Endothelial cell of umbilical vein (primary cell): ENCODE data around the gene SCAMP4. TPM values are rescaled to one million over a fixed set of nuclear protein-coding genes. Genes with fewer than 3 reads are reported as not detected.

Experiments
- BruUV-seq: library from RNA; stranded (reverse); fragments of 400-500 nt; replicated peaks from 2 replicates; lab custom pipeline; 2021; lab: Mats Ljungman, UMichigan
- CTCF ChIA-PET: fragments of 300-600, 350-600 bp; sonication (Branson Sonifier 250); formaldehyde crosslinking; loops from one replicate; lab custom pipeline; 2021; ENCODE audit warnings: antibody characterized with exemption, inconsistent platforms; lab: Charles Lee
- POLR2A ChIA-PET: fragments of 300-600, 350-600 bp; sonication (Branson Sonifier 250); formaldehyde crosslinking; loops from one replicate; lab custom pipeline; 2021; ENCODE audit warnings: antibody characterized with exemption, inconsistent platforms; lab: Charles Lee
- DNase-seq: peaks from one replicate; pipeline ENCODE4 v3.0.0-alpha.2; 2011; ENCODE audit warnings: low read depth, low spot score
- FAIRE-seq: peaks from 2 replicates; lab custom pipeline; 2011; peaks lifted over from hg19 to GRCh38; lab: Jason Lieb, UNC
- H2AFZ ChIP-seq: 2 replicates; pipeline ENCODE4 v1.6.0; 2012; ENCODE audit warnings: low read depth, low read length, control low read depth, inconsistent platforms
- H3K27ac ChIP-seq: 2 replicates; pipeline ENCODE4 v1.5.1; 2011; ENCODE audit warnings: low read depth, mild to moderate bottlenecking, control low read depth, low read length, moderate library complexity; ENCODE audit not compliant: insufficient read depth
- H3K27me3 ChIP-seq, 2 experiments: 2 replicates each; pipeline versions ENCODE4 v1.6.0 to v1.6.1; 2011; ENCODE audit warnings: low read length in 2 of 2, mixed read lengths in 1 of 2; ENCODE audit not compliant: control insufficient read depth in 2 of 2, insufficient read depth in 2 of 2
- H3K36me3 ChIP-seq, 2 experiments: 2 replicates in 1 of 2; 3 replicates in 1 of 2; pipeline ENCODE4 v1.5.1; 2011; ENCODE audit warnings: low read length in 2 of 2, mild to moderate bottlenecking in 1 of 2, moderate library complexity in 1 of 2; ENCODE audit not compliant: control insufficient read depth in 2 of 2, insufficient read depth in 2 of 2; ENCODE audit errors: extremely low read depth in 1 of 2
- H3K4me1 ChIP-seq: 3 replicates; pipeline ENCODE4 v1.5.1; 2011; ENCODE audit warnings: mild to moderate bottlenecking, low read length; ENCODE audit not compliant: control insufficient read depth, insufficient read depth; ENCODE audit errors: extremely low read depth
- H3K4me2 ChIP-seq: 2 replicates; pipeline ENCODE4 v1.6.1; 2011; ENCODE audit warnings: low read length, control low read depth, mixed read lengths; ENCODE audit not compliant: insufficient read depth
- H3K4me3 ChIP-seq, 3 experiments: fragments of 200-600 bp in 1 of 3; sonication (generic), shearing (Covaris generic) in 1 of 3; replicated peaks in 1 of 3; 2 replicates each; pipeline ENCODE4 v1.5.1; 2011 to 2016; ENCODE audit warnings: control low read depth in 3 of 3, low read length in 3 of 3, mild to moderate bottlenecking in 2 of 3, inconsistent platforms in 1 of 3, low read depth in 1 of 3, moderate library complexity in 1 of 3; ENCODE audit not compliant: insufficient read depth in 1 of 3
- H3K79me2 ChIP-seq: 2 replicates; pipeline ENCODE4 v1.6.0; 2012; ENCODE audit warnings: low read length, inconsistent platforms; ENCODE audit not compliant: control insufficient read depth, insufficient read depth
- H3K9ac ChIP-seq: replicated peaks from 2 replicates; pipeline ENCODE3; 2011; ENCODE audit warnings: low read length, control low read depth; ENCODE audit not compliant: insufficient read depth; ENCODE audit errors: extremely low read depth
- H3K9me1 ChIP-seq: replicated peaks from 3 replicates; pipeline ENCODE4 v1.6.0; 2011; ENCODE audit warnings: mild to moderate bottlenecking, low read length; ENCODE audit not compliant: control insufficient read depth, insufficient read depth; ENCODE audit errors: extremely low read depth
- H3K9me3 ChIP-seq: replicated peaks from 2 replicates; pipeline ENCODE4 v1.5.1; 2012; ENCODE audit warnings: low read length, inconsistent platforms; ENCODE audit not compliant: control insufficient read depth, insufficient read depth
- H4K20me1 ChIP-seq: replicated peaks from 2 replicates; pipeline ENCODE3; 2011; ENCODE audit warnings: mild to moderate bottlenecking, low read length; ENCODE audit not compliant: control insufficient read depth, insufficient read depth; ENCODE audit errors: extremely low read depth
- EZH2 ChIP-seq: IDR thresholded peaks from 2 replicates; pipeline ENCODE4 v1.6.1; 2012; ENCODE audit warnings: borderline replicate concordance, low read depth, mild to moderate bottlenecking, moderate library complexity, low read length, inconsistent platforms; ENCODE audit not compliant: severe bottlenecking
- FOS ChIP-seq: IDR thresholded peaks from 2 replicates; pipeline ENCODE4 v1.6.1; 2011; ENCODE audit warnings: mild to moderate bottlenecking, low read length, moderate library complexity, borderline replicate concordance; ENCODE audit not compliant: insufficient read depth
- GATA2 ChIP-seq: IDR thresholded peaks from 2 replicates; pipeline ENCODE4 v1.7.0; 2011; ENCODE audit warnings: low read depth, mild to moderate bottlenecking, moderate library complexity, mixed read lengths, low read length; ENCODE audit not compliant: insufficient read length, insufficient read depth
- JUN ChIP-seq: IDR thresholded peaks from 2 replicates; pipeline ENCODE4 v1.6.1; 2011; ENCODE audit warnings: borderline replicate concordance, low read depth; ENCODE audit not compliant: insufficient read length, insufficient read depth
- MYC ChIP-seq: IDR thresholded peaks from one replicate; pipeline ENCODE4 v1.6.1; 2011; ENCODE audit warnings: mild to moderate bottlenecking, low read depth, low read length
- POLR2A ChIP-seq: IDR thresholded peaks from 2 replicates; pipeline ENCODE4 v1.6.1; 2012; ENCODE audit warnings: low read depth, mild to moderate bottlenecking, control low read depth, low read length
- POLR2AphosphoS5 ChIP-seq: IDR thresholded peaks from 2 replicates; pipeline ENCODE4 v1.6.1; 2012; ENCODE audit warnings: low read depth, mild to moderate bottlenecking, control low read depth, low read length, moderate library complexity; ENCODE audit not compliant: insufficient read depth
- dilution Hi-C: fragments of 300-500 bp; cut with MboI; formaldehyde crosslinking; loops from one replicate; pipeline ENCODE4 v1.15.0; 2019; ENCODE audit warnings: low sequenced_read_pairs; ENCODE audit not compliant: extremely low pct_ligation_motif_present
- intact Hi-C: fragments of 100-400 bp; cut with micrococcal nuclease; formaldehyde crosslinking; loops from one replicate; pipeline ENCODE4 v1.10.0; 2022
- polyA plus RNA-seq, 4 experiments: library from polyadenylated mRNA; depleted of rRNA in 3 of 4; stranded (reverse) in 3 of 4; unstranded in 1 of 4; fragments of >200 nt; gene quantifications; 2 replicates each; pipeline versions ENCODE4 v1.2.1 to v1.2.3, GENCODE V29; 2011 to 2012; ENCODE audit warnings: missing spikeins in 1 of 4
- total RNA-seq: library from RNA; stranded (reverse); gene quantifications from 2 replicates; pipeline ENCODE4 v1.2.3, GENCODE V29; 2021
- TF ChIP-seq, protein P1 (sequence below), 2 donors: IDR thresholded peaks; 1 replicate in 1 of 2; 2 replicates in 1 of 2; pipeline ENCODE4 v1.5.1; 2011; ENCODE audit warnings: low read length in 2 of 2, mild to moderate bottlenecking in 2 of 2, moderate library complexity in 2 of 2, control low read depth in 1 of 2, inconsistent platforms in 1 of 2, low read depth in 1 of 2; ENCODE audit not compliant: insufficient read depth in 1 of 2; ENCODE audit errors: extremely low read depth in 1 of 2
- TF ChIP-seq, protein P2 (sequence below): IDR thresholded peaks from 2 replicates; pipeline ENCODE4 v1.6.1; 2011; ENCODE audit not compliant: insufficient read depth, insufficient read length

Gene SCAMP4
- total and polyA plus RNA-seq, 2 donors (not counting 3 experiments of a cell fraction or from before 2014, with no cell fraction given), result 24.4 to 68.2 TPM

DNA sequence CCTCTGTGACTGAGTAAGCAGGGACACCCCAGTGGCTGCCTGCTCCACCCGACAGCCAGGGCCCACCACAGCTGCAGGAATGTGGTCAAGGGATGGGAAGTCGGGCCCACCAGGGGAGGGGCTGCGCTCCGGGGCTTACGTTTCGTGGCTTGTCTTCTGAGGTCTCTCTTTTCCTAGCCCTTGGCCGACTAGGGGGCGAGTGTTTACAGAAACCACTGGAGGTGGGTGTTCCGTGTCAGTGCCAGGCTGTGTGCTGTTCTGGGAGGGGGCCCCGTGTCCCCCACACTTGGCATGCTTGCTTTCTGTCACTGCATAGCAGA, 4.5 kb downstream of the SCAMP4 start:
- H3K4me3 ChIP-seq, result no peak overlapping the region
- H2AFZ ChIP-seq, result no peak overlapping the region
- no peak overlapping the region for H3K4me2 ChIP-seq
- peaks cover 60% of the 10 kb centered on the region for H3K79me2 ChIP-seq
- H3K9ac ChIP-seq, result no peak overlapping the region
- FAIRE-seq (no peak), DNase-seq (no peak)
- H3K9me1 ChIP-seq, result no peaks in the 10 kb centered on the region
- no peaks in the 10 kb centered on the region for H4K20me1 ChIP-seq
- peaks cover 0 to 13% of the 10 kb centered on the region in 2 experiments for H3K36me3 ChIP-seq
- ChIA-PET CTCF (no interaction called here), POLR2A (no interaction called here)
- intact Hi-C loops (no loop called here), dilution Hi-C loops (no loop called here)
- TF ChIP-seq, protein P1, sequence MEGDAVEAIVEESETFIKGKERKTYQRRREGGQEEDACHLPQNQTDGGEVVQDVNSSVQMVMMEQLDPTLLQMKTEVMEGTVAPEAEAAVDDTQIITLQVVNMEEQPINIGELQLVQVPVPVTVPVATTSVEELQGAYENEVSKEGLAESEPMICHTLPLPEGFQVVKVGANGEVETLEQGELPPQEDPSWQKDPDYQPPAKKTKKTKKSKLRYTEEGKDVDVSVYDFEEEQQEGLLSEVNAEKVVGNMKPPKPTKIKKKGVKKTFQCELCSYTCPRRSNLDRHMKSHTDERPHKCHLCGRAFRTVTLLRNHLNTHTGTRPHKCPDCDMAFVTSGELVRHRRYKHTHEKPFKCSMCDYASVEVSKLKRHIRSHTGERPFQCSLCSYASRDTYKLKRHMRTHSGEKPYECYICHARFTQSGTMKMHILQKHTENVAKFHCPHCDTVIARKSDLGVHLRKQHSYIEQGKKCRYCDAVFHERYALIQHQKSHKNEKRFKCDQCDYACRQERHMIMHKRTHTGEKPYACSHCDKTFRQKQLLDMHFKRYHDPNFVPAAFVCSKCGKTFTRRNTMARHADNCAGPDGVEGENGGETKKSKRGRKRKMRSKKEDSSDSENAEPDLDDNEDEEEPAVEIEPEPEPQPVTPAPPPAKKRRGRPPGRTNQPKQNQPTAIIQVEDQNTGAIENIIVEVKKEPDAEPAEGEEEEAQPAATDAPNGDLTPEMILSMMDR (IDR thresholded peaks at IDR 0.05; ENCODE audit: extremely low read depth in 1 of 2, insufficient read depth in 1 of 2, low read depth in 1 of 2, low read length in 2 of 2), result no peak
- TF ChIP-seq GATA2, result no peak
- TF ChIP-seq POLR2A, result no peak
- TF ChIP-seq JUN, result no peak
- no peak for TF ChIP-seq POLR2AphosphoS5
- TF ChIP-seq, protein P2, sequence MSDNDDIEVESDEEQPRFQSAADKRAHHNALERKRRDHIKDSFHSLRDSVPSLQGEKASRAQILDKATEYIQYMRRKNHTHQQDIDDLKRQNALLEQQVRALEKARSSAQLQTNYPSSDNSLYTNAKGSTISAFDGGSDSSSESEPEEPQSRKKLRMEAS, result no peak
- TF ChIP-seq EZH2, result no peak
- no peak for TF ChIP-seq FOS
- TF ChIP-seq MYC, result no peak
- no peaks in the 10 kb centered on the region for H3K4me1 ChIP-seq
- BruUV-seq, result no TSS peak
- no peaks in the 10 kb centered on the region for H3K9me3 ChIP-seq
- no peaks in the 10 kb centered on the region for H3K27me3 ChIP-seq
- no peak overlapping the region for H3K27ac ChIP-seq
